ENCODE measurements around the gene TP53.
"Not testable (repeated sequence)": the region's sequence is repeated elsewhere in the genome, so short reads cannot be mapped to it uniquely, and the experiment has no call there.

Gene TP53

DNA sequence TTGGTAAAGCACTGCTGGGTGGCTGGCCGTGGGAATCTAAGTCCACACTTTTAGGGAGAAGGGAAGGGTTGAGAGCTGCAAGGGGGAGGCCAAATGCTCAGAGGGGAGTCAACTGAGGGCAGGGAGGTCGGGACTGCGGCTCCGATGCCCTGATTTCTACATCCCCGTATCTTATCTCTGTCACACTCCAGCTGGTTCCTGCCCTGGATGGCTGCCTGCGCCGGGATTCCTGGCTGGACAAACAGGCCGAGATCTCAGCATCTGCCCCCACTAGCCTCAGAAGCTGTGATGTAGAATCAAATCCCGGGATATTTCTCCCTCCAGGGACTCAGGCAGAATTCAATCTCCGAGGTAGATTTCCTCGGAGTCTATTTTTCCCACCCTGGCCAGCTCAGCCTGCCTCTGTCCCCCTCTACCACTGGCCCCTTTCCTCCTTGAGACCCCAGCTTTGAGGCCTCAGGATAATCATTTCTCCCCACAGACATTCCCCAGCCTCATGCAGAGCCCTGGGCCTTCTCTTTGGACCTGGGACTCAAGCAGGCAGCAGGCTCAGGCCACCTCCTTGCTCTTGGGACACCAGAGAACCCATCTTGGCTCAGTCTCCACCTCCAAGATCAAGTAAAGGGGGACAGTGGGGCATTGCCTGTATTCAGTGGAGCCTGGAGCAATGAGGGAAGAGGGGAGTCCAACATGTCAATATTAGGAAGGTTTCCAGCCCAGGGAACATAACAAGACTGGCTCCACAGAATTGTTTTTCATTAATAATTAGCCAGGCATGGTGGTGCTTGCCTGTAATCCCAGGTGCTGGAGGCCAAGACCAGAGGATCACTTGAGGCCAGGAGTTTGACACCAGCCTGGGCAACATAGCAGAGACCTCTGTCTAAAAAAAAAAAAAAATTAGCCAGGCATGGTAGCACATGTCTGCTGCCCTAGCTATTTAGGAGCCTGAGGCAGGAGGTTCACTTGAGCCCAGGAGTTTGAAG is 55.6 kb downstream of the TP53 start:
- DNase-seq (ENCODE audit: low read depth in 3 of 3), result no peak

DNA sequence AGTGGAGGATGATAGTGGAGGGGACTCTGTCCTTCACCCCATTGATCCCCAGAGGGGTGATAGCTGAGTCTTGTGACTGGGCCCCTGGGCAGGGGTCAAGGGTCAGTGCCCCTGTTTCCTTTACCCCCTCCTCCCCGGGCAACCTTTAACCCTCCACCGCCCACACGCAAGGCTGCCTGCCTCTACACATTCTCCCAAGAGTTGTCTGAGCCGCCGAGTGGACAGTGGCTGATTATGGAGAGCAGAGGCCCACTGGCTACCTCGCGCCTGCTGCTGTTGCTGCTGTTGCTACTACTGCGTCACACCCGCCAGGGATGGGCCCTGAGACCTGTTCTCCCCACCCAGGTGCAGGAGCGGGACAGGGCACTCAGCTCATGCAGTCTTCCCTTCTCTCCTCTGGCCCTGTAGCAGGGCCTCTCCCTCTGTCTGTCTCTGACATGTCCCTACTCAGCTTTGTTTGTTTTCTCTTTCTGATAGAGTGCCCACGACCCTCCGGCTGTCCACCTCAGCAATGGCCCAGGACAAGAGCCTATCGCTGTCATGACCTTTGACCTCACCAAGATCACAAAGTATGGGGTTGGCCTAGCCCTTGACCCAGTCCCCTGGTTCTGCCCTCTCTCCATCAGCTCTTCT is 57.2 kb downstream of the TP53 start, which contains the start of gene SHBG:
Gene SHBG (plus strand): TSS at position 197 of the 633 bp plus-strand sequence. CDS start 38 bp downstream, at position 235.
- DNase-seq (ENCODE audit: low read depth in 3 of 3), result no peak

DNA sequence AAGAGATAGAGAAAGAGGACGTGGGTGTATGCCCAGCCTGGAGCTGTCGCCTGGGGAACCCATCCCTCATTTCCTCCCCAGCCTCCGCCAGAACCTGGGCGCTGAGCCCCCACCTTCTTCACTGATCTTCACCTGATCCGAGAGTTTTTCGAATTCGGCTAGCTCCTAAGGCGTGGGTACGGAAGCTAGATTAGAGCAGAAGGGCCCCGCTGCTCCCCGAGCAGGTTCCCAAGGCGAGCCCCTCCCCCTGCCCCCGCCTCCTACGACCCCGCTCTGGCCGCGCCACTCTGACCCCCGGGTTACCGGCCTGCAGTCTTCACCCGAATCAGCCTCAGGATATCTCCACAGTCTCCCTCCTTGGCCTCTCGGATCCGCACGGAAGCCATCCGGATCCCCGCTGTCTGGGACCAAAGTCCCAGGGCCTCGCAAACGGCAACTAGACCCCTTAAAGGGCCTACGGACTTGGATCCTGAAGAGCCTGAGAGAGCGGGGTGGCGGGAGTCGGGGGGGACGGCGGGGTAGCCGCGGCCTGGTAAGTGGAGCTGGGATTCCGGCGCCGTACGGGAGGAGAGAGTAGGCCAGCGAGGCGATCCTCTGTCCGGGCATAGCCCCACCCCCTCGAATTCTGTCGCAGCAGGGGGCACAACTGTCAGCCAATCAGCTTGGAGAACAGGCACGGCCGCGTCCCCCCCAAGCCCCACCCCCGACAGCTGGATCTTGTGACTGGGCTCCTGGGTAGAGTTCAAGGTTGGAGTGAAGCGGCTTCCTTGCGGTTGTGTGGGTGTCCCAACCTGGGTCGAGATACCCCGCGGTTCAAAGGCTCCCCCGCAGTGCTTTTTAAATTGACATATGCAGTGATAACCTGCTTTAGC is 59.8 kb downstream of the TP53 start, which contains the start of gene SAT2:
Gene SAT2 (minus strand): TSS at position 572 of the 872 bp plus-strand sequence. CDS start 186 bp downstream, at position 386.
- DNase-seq (ENCODE audit: low read depth in 3 of 3), result peak; percentile 69 to 84 (median 77)

DNA sequence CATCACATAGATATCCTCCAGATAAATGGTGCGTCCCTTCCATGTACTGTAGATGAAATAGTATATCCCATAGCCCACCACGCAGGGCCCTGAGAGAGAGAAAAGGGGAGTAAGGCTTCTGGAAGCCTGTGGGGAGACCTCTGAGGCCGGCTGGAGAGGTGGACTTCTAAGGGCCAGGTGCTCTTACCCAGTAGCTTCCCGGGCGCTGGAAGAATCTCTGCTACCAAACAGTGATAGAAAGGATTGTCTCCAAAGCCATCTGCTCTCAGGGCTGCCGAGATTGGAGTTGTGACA is 60.4 kb downstream of the TP53 start:
- no peak for DNase-seq (ENCODE audit: low read depth in 3 of 3)

DNA sequence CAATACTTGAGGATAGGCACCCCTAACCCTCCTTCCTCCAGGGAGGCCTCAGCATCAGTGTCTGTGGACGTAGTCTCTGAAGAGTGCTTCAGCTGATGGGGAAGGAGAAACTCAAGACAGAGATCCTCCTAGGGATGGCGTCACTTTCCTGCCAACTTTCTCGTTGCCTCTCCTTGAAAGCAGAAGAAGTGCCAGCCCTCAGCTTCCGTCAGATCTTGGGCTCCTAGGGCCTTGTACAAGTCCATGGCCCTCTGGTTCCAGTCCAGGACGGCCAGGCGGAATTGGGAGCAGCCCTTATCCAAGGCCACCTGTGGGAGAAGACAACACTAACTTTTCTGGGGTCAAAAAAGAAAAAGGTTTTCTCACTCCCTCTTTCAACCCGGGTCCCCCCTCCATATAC is 61.0 kb downstream of the TP53 start:
- no peak for DNase-seq (ENCODE audit: low read depth in 3 of 3)

DNA sequence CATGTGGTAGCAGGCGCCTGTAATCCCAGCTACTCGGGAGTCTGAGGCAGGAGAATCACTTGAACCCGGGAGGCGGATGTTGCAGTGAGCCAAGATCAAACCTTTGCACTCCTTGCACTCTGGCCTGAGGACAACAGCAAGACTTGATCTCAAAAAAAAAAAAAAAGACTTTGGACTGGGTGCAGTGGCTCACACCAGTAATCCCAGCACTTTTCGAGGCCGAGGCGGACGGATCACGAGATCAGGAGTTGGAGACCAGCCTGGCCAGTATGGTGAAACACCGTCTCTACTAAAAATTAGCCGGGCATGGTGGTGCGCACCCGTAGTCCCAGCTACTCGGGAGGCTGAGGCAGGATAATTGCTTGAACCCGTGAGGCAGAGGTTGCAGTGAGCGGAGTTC is 61.5 kb downstream of the TP53 start:
- not testable (repeated sequence) for DNase-seq (ENCODE audit: low read depth in 3 of 3)

DNA sequence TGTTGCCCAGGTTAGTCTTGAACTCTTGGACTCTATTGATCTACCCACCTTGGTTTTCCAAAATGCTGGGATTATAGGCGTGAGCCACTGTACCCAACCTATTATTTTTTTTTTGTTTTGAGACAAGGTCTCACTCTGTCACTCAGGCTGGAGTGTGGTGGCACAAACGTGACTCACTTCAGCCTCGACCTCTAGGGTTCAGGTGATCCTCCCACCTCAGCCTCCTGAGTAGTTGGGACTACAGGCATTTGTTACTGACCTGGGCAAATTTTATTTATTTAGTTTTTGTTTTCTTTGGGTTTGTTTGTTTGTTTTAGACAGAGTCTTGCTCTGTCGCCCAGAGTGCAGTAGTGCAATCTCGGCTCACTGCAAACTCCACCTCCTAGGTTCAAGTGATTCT is 63.6 kb downstream of the TP53 start:
- no peak for DNase-seq (ENCODE audit: low read depth in 3 of 3)

DNA sequence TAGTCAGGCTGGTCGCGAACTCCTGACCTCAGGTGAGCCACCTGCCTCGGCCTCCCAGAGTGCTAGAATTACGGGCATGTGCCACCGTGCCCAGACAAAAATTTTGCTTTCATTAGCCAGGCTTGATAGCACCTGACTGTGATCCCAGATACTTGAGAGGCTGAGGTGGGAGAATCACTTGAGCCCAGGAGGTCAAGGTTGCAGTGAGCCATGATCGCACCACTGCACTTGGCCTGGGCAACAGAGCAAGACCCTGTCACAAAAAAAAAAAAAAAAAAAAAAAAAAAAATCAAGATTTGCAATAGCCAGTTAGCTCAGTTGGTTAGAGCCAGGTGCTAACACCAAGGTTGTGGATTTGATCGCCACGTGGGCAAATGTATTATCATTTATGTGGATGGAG is 66.5 kb downstream of the TP53 start:
- DNase-seq (ENCODE audit: low read depth in 3 of 3), result no peak

DNA sequence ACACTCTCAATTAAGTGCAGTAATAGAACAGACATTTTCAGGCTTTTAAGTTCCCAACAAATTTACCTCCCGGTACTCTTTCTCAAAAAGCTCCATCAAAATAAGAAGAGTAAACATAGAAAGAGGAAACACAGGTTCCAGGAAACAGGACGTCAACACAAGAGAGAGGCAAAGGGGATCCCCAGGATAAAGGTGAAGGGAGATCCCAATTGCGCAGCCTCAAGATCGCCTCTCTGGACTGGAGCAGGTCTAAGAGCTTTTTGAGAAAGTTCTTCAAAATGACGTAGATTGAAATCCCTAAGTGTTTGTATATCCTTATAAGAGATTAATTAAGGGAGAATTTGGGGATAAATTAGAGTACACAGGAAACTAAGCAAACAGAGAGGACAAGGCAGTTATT is 68.7 kb downstream of the TP53 start:
- no peak for DNase-seq (ENCODE audit: low read depth in 3 of 3)
